OCI-M1 (cell line): Measurements from ENCODE around the gene GOLM1.
"Not testable (repeated sequence)": the region's sequence is repeated elsewhere in the genome, so short reads cannot be mapped to it uniquely, and the experiment has no call there.

Source experiments
- DNase-seq: peaks from one replicate; lab custom pipeline; 2025; lab: John Stamatoyannopoulos, UW

GOLM1 gene, protein sequence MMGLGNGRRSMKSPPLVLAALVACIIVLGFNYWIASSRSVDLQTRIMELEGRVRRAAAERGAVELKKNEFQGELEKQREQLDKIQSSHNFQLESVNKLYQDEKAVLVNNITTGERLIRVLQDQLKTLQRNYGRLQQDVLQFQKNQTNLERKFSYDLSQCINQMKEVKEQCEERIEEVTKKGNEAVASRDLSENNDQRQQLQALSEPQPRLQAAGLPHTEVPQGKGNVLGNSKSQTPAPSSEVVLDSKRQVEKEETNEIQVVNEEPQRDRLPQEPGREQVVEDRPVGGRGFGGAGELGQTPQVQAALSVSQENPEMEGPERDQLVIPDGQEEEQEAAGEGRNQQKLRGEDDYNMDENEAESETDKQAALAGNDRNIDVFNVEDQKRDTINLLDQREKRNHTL

DNA sequence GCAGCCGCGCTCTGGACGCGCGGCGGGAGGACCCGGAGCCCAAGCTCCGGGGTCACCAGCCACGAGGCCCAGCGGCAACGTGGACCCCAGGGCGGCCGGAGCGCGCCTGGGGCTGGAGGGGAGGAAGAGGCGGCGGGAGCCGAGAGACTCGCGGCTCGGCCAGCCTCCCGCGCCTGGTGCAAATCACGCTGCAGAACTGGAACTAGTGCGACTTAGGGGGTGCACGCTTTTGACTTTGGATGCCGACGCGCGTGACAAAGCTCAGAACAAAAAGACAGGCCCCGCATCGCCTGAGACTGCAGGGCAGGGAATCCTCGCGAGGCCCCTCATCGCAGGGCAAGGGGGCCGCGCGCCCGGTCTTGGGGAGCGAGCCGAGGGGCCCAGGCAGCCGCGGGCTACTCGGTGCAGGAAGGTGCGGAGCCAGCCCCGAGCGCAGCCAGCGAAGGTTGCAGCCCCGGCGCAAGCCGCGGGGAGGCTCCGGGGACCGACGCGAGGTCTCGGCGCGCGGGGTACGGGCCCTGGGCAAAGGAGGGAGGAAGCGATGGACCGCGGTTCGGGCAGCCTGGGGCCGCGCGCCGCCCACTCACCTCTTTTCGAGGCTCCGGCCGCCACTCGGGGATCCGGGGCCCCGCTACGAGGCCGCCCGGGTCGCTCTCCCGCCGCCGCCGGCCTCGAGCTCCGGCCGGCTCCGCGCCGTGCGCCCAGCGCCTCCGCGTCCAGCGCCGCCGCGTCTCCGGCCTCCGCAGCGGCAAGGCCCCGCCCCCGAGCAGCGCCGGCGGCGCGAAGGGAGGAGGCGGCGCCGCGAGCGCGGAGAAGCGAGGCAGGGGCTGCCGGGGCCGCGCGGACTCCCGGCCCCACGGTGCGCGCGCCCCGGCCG lies at the start of gene GOLM1:
Gene GOLM1, minus strand, starts transcription at position 735 of the 877 bp plus-strand sequence. CDS start 20,238 bp downstream, outside the sequence.
- DNase-seq: peak; percentile 20

DNA sequence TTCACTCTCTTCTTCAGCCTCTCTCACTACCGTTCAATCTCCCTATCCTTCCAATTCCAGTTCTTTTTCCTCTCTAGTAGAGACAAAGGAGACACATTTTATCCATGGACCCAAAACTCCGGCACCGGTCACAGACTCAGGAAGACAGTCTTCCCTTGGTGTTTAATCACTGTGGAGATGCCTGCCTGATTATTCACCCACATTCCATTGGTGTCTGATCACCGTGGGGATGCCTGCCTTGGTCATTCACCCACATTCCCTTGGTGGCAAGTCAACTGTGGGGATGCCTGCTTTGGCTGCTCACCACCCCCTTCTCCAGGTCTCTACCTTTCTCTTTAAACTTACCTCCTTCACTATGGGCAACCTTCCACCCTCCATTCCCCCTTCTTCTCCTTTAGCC lies 47.3 kb upstream of the GOLM1 start:
- not testable (repeated sequence) for DNase-seq

DNA sequence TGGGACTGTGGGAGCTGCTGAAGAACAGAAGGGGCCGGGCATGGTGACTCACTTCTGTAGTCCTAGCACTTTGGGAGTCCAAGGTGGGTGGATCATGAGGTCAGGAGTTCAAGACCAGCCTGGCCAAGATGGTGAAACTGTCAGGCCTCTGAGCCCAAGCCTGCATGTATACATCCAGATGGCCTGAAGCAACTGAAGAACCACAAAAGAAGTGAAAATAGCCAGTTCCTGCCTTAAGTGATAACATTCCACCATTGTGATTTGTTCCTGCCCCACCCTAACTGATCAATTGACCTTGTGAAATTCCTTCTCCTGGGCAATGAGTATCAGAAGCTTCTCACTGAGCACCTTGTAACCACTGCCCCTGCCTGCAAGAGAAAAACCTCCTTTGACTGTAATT lies 46.6 kb upstream of the GOLM1 start:
- DNase-seq: not testable (repeated sequence)

DNA sequence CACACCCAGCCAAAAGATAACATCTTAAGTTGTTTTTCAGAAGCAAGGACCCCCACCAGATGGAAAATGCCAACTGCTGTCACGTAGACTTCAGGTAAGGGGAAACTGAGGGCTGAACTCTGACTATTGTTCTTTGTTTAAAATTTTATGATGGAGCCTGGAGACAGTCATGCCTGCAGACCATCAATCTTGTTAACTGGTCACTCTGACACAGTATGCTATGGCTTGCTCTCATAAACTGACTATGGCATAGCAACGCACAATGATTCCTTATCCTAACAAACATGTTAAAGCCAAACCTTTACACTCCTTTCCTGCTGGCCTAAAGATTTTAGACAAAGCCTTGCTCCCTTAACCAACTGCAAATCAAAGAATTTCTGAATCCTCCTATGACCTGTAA lies 43.6 kb upstream of the GOLM1 start:
- DNase-seq: no peak

DNA sequence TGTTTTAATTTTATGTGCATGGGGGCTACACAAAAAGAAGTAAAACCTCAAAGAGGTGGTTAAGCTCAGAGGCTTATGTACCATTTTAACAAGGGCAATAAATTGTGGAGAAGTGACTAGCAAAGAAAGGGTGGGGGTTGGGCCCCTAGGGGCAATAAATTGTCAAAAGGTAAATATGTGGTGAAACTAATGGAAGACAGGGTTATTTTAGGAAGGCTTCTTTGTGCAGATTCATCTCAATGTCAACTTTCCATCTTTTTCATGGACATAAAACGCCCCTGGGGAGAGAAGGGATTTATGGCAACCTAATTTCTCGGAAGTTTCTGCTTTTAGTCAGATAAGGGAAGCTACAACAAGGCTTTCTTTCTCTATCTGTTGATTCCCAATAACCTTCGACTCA lies 42.5 kb upstream of the GOLM1 start:
- DNase-seq: no peak

DNA sequence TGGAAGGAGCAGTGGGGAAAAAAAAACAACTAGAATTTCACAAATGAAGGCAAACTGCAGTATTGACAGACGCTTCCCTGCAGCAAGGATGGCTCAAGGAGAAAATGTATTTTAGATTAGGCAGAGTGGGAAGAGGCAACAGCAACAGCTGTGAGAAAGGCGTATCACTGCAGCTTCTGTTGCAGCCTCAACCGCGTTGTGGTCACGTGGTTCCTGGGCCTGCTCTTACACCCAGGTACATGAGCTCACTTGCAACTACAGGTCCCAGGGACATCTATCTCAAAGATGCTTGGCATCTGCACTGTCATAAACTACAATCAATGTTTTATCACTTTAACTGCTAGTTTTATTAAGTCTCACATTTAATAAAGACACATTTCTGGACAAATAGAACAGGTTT lies 36.0 kb upstream of the GOLM1 start:
- DNase-seq: no peak

DNA sequence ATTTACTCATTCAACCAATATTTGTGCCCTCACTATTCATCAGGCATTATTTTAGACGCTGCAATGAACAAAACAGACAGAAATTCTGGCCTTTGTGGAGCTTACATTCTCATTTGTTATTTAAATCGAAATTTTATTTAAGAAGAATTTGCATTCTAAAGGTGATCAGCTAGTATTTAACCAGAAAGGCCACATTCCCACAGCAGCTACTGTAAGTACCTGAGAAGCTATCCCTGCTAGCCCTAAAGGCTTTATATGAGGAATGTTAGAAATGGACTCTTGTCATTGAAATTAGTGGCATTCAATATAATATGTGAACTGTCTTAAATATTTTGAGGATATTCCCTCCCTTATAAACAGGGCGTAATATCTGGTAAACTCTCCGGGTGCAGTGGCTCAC lies 35.0 kb upstream of the GOLM1 start:
- no peak for DNase-seq

DNA sequence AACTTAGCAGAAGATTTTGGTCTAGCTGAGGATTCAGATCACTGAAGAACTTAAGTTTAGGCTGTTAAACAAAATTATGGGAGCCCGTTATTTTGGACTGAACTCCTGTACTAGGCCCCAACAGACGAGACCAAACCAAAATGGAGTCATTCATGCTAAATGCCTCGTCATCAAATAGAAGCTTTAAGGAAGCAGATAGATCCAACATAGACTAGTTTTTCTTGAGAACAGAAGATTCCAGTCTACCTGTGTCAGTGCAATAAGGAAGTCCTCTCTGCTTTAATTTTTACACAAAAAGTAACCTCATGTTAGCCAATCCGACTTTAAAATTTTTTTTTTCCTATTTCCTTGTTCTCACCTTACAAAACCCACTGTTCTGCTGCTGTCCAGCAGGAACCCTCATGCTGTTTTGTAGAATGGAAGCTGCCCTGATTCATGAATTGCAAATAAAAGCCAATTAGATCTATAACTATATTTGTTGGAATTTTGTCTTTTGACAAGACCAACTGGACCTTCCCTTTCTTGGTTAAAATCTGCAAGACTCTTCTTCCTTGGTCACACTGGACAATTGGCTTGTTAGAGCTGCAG lies 29.0 kb upstream of the GOLM1 start:
- no peak for DNase-seq

DNA sequence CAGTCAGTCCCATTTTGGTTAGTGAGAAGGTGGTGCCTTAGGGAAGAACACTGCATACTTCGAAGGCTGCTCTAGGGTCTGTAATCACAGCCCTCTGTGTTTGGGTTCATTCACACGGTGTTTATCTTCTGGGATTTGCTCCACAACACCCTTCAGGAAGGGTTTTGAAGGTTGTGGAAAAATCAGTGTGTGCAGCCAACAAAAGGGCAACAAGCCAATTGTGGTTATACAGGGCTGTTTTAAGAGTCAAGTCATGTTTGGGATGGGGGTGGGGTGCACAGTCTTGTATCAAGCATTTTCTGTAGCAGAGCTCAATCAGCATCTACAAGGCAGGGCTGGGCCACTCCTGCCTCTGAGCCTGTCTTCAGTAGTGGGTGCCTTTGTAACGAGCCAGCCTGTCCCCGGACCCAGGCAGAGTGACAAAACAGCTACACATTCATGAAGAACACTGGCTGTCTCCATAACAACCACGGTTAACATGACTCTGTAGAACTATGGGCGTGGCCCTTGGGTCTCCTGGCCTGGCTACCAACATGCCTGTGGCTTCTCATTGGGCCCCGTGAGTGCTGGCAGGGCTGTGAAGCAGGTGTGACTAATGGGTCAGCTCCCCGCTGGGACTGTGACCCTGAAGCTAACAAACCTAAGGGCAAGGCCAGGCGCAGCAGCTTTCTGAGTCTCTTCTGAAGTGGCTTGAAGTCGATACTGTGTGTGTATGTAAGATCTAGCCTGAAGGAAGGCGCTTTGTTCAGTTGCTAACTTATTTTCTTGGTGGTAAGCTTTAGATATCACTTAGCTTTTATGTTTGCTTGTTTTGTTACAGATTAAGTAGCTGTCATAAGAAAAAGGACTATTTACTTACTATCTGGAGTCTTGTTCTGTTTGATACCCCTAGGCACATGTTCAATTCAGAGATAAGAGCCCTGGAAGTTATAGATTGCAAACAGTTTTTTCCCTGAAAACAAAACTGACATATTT lies 27.9 kb upstream of the GOLM1 start:
- DNase-seq: peak; percentile 76

DNA sequence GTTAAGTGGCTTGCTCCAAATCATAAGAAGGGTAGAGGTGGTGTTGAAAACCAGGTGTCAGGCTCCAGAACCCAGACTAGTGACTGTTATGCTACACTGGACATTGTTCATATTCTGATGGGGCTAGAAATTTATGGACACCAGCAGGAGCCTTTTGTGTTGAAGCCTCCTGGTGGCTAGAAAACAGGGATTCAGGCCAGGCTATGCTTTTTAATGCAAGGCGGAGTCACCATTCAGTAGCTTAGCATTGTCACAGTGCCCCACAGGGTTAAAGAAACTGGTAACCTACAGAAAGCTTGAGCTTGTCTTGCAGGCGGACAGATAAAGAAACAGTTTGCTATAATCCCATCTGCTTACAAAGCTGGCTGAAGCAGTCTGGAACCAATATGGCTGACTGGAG lies 23.0 kb upstream of the GOLM1 start:
- DNase-seq: no peak

DNA sequence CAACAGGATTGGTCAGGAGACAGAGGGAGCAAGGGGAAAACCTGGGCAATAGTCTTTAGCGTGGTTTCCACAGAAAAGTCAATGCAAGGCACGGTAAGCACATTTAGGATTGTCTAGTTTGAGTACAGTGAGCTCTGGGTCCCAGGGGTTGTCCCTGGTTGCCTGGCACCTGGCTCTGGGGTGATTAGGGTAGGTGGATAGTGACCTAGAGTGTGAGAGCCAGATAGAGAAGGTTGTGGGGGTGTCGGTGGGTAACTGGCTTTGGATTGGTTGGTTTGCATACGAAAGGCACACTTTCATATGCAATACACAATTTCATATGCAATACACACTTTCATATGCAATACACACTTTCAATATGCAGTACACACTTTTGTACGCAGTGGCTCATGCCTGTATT lies 20.1 kb upstream of the GOLM1 start:
- no peak for DNase-seq

DNA sequence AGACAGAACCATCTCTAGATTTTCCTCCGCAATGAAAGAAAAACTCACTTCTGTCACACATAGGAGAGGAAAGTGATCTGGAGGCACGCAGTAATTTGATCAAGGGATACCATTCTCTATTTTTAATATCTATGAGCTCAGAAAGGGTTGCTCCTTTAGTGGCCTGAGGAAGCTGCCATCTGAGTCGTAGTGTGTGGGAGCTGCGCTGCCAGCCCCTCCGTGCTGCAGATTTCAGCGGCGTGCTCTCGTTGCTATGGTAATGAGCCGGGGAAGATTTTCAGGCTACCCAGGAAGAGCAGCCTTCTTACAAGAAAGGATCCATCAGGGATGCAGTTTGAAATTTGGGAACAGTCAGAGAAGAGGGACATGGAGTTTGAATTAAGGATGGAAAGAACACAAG lies 17.1 kb upstream of the GOLM1 start:
- no peak for DNase-seq

DNA sequence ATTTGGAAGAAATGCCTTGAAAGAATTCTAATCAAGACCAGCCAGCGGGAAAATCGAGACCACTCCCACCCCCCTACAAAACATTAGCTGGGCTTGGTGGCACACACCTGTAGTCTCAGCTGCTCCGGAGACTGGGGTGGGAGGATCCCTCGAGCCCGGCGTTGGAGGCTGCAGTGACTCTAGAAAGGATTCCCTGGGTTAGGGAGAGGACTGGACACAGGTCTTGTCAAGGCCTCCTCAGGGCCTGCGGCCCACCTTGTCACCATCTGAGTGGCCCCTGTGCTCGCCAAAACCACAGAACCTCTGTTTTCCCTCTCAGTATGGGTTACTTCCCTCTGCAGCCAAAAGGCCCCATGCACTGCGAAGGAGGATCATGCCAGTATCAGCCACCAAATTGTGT lies 16.5 kb upstream of the GOLM1 start:
- no peak for DNase-seq

DNA sequence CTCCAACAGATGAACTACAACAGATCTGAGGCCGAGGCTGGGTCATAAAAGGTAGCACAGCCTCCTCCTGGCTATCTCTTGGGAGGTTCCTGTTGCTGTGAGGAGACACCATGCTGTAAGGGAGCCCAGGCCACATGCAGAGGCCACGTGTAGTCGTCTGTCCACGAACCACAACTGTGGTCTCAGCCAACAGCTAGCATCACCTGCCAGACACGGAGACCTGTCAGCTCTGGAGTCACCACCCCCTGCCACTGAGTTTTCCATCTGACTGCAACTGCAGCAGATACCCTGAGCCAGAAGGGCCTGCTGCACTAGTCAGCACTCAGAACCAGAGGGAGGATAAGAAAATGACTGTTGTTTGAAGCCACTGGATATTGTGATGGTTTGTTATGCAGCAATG lies 12.7 kb upstream of the GOLM1 start:
- DNase-seq: no peak

DNA sequence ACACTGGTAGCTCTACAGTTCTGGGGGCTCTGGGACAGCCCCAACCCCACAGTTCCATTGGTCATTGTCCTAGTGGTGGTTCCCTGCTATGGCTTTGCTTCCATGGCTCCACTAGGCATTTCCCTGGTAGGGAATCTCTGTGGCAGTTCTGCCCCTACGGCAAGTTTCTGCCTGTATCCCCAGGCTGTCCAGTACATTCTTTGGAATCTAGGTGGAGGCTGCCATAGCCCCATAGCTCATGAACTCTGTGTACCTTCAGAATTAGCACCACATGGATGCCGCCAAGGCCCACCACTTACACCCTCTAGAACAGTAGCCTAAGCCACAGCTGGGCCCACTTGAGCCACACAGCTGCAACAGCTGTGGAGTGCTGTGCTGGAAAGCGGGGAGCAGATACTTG lies 3.3 kb upstream of the GOLM1 start:
- DNase-seq: no peak

DNA sequence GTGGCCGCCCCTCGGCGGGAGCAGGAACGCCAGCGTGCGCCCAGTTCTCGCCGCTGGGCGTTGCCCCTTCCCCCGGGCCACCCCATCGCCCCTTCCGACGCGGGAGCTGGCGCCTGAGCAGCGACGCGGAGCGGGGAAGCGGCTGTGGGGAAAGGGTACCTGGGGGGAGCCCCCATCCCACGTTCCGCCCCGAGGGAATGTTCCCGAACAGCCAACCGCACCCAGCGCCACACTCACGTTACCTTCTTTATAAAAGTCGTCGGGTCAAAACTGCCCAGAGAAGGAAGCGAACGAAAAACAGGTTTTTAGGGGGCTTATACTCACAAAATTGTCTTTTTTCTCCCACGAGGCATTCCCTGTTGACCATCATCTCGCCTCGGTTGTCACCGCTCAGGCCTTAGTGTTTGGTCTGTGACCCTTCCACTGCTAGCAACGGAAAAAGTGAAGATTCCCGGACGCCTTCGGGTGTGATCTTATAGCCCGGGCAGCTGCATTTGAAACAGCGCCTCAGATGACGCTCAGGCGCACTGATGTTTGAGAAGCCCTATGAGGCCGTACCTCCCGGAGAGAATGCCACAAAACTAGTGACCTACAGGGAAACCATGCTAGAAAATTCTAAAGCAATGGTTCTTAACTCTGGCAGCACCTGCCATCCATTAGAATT lies 475 bp upstream of the GOLM1 start:
- no peak for DNase-seq

DNA sequence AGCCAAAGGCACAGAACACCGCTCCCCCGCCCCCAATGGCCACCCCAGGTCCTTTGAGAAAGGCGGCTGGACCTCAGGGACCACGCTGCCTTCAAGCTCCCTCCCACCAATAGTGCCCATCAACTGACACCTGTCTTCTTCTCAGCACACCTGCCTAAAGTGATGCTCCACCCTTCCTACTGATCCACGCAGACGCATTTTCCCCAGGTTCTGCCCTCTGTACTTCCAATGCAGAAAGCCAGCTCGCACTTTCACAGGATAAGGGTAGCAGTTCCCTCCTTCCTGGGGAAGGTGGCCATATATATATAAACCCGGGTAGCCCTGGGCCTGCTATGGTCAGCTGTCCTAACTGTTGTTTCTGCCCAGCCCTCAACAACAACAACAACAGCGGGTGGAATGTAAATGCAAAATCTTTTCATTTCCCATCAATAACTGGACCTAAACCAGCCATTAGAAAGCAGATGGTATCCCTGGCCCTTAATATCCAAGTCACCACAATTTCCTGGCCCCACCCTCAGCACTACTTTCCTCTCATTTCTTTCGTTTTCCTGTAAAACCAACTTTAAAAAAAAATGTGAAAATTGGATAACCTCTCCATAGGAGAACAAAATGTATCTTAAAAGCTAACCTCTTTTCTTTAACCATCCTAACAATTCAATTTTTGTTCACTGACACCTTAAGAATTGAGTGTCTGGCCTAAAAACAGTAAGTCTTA lies 1.7 kb downstream of the GOLM1 start:
- DNase-seq: no peak

DNA sequence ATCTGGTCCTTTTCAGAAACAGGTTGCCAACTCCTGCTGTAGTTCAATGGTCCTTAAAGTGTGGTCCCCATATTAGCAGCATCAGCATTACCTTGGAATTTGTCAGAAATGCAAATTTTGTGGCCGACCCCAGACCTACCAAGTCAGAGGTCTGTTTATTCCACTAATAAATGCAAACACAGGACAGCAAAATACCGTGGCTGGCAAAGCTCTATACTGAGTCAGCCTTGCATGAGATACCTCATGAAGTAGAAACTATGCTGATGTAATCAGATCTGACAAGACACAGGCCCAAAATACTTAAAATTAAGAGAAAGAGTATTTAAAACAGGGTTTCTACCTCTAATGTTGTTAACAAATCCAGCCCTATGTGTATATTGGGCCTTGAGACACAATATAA lies 3.0 kb downstream of the GOLM1 start:
- no peak for DNase-seq

DNA sequence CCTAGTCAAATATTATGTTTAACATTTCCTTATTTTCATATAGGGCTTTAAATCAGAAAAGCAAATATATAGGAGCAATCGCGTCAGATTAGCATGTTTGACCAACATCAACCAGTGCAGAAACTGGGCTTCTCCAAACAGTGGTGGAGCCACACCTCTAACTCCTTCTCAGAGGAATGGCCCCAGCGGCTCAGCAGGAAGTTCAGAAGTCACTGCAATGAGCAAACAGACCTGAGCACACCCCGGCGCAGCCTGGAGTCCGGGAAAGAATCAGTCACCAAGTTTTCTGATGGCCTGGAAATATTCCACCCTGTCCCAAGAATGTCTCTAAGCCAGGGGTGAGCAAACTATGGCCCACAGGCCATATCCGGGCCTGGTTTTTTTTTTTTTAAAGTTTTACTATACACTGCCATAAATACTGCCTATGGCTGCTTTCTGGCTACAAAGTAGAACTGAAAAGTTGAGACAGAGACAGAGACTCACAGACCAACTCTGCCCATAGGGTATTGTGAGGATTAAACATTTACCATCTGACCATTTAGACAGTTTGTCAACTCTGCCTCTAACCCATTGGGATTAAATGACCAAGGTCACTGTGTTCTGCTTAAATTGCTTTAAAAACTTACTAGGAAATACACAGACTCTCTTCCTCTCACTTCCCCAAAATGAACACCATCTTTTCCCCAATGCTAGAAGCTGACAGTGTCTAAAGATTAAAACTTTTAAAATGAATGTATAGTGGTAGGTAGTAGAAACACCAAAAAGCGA lies 5.4 kb downstream of the GOLM1 start:
- no peak for DNase-seq

DNA sequence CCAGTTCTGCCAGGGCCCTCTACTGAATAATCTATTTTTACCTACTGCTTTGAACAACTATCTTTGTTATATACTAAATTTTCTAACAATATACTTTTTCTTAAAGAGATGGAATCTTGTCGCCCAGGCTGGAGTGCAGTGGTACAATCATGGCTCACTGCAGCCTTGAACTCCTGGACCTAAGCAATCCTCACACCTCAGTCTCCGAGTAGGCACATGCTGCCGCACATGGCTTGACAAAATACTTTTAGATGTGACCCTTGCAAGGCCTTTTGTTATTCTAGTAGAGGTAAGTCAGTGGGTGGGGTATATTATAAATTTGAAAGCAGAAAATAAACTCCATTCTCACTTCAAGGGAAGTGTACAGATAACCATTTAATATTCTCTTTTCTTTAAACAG lies 7.9 kb downstream of the GOLM1 start:
- DNase-seq: no peak
